AG09319 (cell line): ENCODE results near the gene SRCAP.

Source experiments
- DNase-seq: peaks from one replicate; pipeline ENCODE4 v3.0.0-alpha.2; 2010; ENCODE audit warnings: low read depth; ENCODE audit errors: extremely low read depth
- TF ChIP-seq, protein P1 (sequence below): IDR thresholded peaks from 2 replicates; pipeline ENCODE4 v1.5.1; 2011; ENCODE audit warnings: low read depth, mild to moderate bottlenecking, inconsistent platforms, low read length, moderate library complexity

SRCAP gene

DNA sequence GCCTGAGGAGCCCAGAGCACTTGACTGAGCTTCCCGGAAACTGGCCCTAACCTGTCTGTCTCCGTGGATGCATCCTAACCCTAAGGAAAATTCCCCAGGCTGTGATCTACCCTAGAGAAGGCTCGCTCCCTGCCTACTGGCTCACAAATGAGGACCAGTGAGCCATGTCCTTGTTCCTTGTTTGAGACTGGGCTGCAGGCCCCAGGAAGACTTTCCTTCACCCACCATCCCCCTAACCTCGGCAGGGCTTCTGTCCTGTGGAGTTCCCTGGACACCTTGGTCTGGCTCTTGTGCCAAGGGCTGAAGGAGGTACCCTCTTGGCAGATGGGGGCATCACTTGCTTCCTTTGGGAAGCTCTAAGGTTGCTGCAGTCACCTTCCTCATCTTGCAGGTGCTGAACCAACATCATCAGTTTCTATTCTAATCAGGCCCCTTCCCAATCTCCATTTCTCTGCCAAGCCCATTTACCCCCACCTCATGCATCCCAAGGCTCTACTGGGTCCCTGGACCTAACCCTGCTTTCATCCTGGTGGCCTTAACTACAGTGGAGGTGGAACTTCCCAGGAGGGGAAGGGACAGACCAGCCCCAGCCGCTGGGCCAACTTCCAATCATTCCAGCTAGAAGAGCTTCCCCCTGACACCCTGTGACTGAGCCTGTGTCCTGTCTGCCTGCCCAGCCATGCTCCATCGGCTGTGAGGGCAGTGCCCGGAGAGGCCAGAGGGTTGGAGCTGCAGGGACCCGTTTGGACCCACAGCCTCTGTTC is 75.6 kb downstream of the SRCAP start:
- DNase-seq: no peak
- TF ChIP-seq, protein P1, sequence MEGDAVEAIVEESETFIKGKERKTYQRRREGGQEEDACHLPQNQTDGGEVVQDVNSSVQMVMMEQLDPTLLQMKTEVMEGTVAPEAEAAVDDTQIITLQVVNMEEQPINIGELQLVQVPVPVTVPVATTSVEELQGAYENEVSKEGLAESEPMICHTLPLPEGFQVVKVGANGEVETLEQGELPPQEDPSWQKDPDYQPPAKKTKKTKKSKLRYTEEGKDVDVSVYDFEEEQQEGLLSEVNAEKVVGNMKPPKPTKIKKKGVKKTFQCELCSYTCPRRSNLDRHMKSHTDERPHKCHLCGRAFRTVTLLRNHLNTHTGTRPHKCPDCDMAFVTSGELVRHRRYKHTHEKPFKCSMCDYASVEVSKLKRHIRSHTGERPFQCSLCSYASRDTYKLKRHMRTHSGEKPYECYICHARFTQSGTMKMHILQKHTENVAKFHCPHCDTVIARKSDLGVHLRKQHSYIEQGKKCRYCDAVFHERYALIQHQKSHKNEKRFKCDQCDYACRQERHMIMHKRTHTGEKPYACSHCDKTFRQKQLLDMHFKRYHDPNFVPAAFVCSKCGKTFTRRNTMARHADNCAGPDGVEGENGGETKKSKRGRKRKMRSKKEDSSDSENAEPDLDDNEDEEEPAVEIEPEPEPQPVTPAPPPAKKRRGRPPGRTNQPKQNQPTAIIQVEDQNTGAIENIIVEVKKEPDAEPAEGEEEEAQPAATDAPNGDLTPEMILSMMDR: no peak

DNA sequence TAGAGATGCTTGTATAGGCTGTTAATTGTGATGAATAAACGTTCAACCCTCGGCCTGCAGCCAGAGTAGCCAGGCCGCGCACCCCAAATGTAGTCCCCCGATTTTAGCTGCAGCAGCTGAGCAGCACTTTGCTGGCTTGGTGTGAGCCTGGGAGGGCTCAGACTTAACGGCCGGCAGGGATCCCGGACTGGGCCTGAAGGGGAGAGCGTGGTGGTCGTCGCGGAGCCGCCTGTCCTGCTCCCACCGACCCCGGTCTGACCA is 76.1 kb downstream of the SRCAP start:
- TF ChIP-seq, protein P1: no peak
- no peak for DNase-seq

DNA sequence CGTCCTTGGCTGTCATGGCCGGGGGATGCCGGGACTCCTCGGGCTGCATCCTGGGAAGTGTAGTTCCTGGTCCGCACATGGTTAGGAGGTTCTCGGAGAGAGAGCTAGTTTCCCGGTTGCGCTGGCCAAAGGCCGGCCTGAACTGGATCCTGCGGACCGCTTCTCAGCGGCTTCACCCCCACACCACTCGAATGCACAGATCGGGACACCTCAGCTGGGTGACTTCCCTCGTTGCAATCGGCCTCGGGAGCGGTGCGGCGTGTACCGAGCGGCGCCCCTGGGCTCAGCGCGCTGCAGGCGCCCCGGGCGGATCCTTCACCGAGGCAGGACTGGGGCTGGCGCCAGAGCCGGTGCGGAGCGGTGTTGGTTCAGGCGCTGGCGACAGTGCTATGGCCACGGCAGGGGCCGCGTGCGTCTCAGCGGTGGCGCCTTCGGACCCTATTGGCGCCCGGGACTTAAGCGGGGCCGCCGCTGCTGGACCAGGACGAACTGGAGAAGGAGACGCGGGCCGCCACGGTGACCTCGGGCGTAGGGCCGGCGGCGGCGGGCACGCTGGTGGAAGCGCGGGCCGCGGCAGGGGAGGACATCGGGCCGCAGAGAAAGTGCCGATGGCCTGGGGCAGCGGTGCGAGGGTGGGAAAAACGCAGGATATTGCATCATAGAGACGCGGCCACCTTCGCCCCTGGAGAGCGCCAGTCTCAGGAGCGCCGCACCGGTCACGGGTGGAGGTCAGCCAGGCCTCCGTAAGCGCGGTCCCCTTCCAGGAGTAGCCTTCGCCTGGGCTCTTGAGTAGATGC is 76.6 kb downstream of the SRCAP start:
- DNase-seq: peak; percentile 47
- TF ChIP-seq, protein P1: no peak

GRCh38 chr16:30777591-30778297 is 78.8 kb downstream of the SRCAP start:
- DNase-seq: no peak
- TF ChIP-seq, protein P1: no peak

- TF ChIP-seq, protein P1: no peak
- DNase-seq: no peak
Observed at GRCh38 chr16:30778549-30779244, 79.7 kb downstream of the SRCAP start.

GRCh38 chr16:30779596-30779995 is 80.6 kb downstream of the SRCAP start:
- DNase-seq: no peak
- TF ChIP-seq, protein P1: no peak
